ENCODE measurements around the gene NRIP1. TPM values are rescaled to one million over a fixed set of nuclear protein-coding genes. Genes with fewer than 3 reads are reported as not detected.

NRIP1 gene, protein sequence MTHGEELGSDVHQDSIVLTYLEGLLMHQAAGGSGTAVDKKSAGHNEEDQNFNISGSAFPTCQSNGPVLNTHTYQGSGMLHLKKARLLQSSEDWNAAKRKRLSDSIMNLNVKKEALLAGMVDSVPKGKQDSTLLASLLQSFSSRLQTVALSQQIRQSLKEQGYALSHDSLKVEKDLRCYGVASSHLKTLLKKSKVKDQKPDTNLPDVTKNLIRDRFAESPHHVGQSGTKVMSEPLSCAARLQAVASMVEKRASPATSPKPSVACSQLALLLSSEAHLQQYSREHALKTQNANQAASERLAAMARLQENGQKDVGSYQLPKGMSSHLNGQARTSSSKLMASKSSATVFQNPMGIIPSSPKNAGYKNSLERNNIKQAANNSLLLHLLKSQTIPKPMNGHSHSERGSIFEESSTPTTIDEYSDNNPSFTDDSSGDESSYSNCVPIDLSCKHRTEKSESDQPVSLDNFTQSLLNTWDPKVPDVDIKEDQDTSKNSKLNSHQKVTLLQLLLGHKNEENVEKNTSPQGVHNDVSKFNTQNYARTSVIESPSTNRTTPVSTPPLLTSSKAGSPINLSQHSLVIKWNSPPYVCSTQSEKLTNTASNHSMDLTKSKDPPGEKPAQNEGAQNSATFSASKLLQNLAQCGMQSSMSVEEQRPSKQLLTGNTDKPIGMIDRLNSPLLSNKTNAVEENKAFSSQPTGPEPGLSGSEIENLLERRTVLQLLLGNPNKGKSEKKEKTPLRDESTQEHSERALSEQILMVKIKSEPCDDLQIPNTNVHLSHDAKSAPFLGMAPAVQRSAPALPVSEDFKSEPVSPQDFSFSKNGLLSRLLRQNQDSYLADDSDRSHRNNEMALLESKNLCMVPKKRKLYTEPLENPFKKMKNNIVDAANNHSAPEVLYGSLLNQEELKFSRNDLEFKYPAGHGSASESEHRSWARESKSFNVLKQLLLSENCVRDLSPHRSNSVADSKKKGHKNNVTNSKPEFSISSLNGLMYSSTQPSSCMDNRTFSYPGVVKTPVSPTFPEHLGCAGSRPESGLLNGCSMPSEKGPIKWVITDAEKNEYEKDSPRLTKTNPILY (N-terminal part only)
- 29.6 TPM for total RNA-seq (2021; ENCODE audit: unreplicated experiment)
- polyA plus RNA-seq (2012) = 3.4 and 5.4 TPM in 2 replicates
- Bru-seq, nascent RNA = percentile 90 among the genes with signal in this experiment
- BruChase-seq, experiment 1, labeled RNA remaining after a 6-hour chase = percentile 73 among the genes with signal in this experiment
- BruChase-seq, experiment 2, labeled RNA remaining after a 2-hour chase = percentile 91 among the genes with signal in this experiment
- long read RNA-seq, full-length matches to known transcripts = 20 of 32 reads
- long read RNA-seq, partial matches to known transcripts = 0 of 32 reads
- long read RNA-seq, other reads (novel, unspliced or antisense) = 12 of 32 reads

DNA sequence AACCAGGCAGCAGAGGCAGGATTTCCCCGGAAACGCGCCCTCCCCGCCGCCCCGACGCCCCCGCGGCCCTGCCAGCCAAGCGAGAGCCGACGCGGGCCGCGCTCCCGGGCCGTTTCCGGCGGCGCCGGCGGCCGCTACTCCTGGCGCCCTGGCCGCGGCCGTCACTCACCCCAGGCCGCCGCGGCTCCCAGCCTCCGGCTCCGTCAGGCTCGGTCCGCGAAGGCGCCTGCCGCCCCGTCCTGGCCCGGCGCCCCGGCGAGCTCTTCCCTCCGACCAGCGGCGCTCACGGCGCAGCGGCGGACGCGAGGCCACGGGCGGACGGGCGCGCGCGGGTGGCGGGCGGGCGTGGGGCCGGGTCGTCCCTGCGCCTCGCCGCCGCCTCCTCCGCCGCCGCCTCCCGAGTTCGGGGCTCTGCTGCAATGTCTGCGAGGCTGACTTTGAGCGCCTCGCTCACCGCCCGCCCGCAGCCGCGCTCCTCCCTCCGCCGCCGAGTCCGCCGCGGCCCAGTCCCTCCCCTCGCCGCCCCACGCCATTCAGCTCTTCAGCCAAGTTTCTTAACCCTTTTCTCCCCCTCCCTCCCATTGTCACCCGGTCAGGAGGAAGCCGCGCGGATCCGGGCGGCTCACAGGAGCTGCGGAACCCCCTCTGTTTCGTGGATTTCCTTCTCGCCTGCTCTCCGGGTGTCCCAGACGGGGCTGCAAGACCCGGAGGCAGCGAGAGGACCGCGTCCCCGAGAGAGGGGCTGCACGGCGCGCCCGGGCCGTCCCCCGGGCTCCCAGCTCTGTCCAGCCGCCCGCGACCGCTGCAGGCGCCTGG, at the start of gene NRIP1:
TSS of gene NRIP1 (minus strand) at position 425 of the 816 bp plus-strand sequence. CDS start 96,808 bp downstream, outside the sequence.
- BruUV-seq (replicated peaks) = no TSS peak
- peak within 1 kb of the TSS; percentile 67 for H3K9ac ChIP-seq (ENCODE audit: low read length)

More for the DNA sequence above, at the start of gene NRIP1:
- H3K27me3 ChIP-seq (ENCODE audit: insufficient read depth, low read length) = no peaks in the 10 kb centered on the region
- intact Hi-C loops (cut with micrococcal nuclease) = loop anchor here (5.0 kb wide), 2 partner anchors 187 to 418 kb away; no protein-coding TSS in a partner anchor
- H3K4me1 ChIP-seq (ENCODE audit: control insufficient read depth in 1 of 2, insufficient read depth in 2 of 2, low read length in 2 of 2) = peaks cover 17 to 42% of the 10 kb centered on the region in 2 experiments
- peak within 1 kb of the TSS; percentile 75 for H3K4me2 ChIP-seq (ENCODE audit: low read length)
- DNase-seq (ENCODE audit: low read depth, low spot score) = no peak
- no peaks in the 10 kb centered on the region for H4K20me1 ChIP-seq (ENCODE audit: insufficient read depth)
- no peak within 1 kb of the TSS for H2AFZ ChIP-seq (ENCODE audit: low read depth, low read length, poor library complexity, severe bottlenecking)
- H3K36me3 ChIP-seq (ENCODE audit: control insufficient read depth in 1 of 2, insufficient read depth in 2 of 2, low read length in 2 of 2) = no peaks in the 10 kb centered on the region
- CTCF ChIA-PET = interaction anchor here (1.0 kb wide), 1 partner anchor 418 kb away, joined by 4 read pairs; no protein-coding TSS in a partner anchor
- POLR2A ChIA-PET = interaction anchor here (1.2 kb wide), 1 partner anchor 13 kb away, joined by 3 read pairs; no protein-coding TSS in a partner anchor
- H3K9me2 ChIP-seq (ENCODE audit: insufficient read depth) = no peaks in the 10 kb centered on the region
- peak within 1 kb of the TSS; percentile 95 for H3K27ac ChIP-seq (ENCODE audit: low read depth, low read length)
- H3K4me3 ChIP-seq (replicated peaks in 1 of 2; ENCODE audit: low read depth in 1 of 2, low read length in 2 of 2) = peak within 1 kb of the TSS; percentile 53 to 59
- TF ChIP-seq, protein P1, sequence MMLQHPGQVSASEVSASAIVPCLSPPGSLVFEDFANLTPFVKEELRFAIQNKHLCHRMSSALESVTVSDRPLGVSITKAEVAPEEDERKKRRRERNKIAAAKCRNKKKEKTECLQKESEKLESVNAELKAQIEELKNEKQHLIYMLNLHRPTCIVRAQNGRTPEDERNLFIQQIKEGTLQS (IDR thresholded peaks at IDR 0.05) = no peak
- TF ChIP-seq ZFX (IDR thresholded peaks at IDR 0.05) = peak; percentile 26; the same call in 1 of the 2 replicates
- no peak for TF ChIP-seq JUND (IDR thresholded peaks at IDR 0.05)
- TF ChIP-seq, protein P2, sequence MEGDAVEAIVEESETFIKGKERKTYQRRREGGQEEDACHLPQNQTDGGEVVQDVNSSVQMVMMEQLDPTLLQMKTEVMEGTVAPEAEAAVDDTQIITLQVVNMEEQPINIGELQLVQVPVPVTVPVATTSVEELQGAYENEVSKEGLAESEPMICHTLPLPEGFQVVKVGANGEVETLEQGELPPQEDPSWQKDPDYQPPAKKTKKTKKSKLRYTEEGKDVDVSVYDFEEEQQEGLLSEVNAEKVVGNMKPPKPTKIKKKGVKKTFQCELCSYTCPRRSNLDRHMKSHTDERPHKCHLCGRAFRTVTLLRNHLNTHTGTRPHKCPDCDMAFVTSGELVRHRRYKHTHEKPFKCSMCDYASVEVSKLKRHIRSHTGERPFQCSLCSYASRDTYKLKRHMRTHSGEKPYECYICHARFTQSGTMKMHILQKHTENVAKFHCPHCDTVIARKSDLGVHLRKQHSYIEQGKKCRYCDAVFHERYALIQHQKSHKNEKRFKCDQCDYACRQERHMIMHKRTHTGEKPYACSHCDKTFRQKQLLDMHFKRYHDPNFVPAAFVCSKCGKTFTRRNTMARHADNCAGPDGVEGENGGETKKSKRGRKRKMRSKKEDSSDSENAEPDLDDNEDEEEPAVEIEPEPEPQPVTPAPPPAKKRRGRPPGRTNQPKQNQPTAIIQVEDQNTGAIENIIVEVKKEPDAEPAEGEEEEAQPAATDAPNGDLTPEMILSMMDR (IDR thresholded peaks at IDR 0.05 in 2 of 3, conservative IDR thresholded peaks at IDR 0.05 in 1 of 3; ENCODE audit: borderline replicate concordance in 1 of 3, insufficient read depth in 1 of 3, low read depth in 2 of 3, low read length in 2 of 3) = no peak
- H3K9me3 ChIP-seq (ENCODE audit: control insufficient read depth in 1 of 2, insufficient read depth in 1 of 2, low read depth in 1 of 2, low read length in 2 of 2) = no peaks in the 10 kb centered on the region; a peak in 1 of 4 replicates
- peaks cover 48% of the 10 kb centered on the region for H3K79me2 ChIP-seq (ENCODE audit: insufficient read depth, low read length)
- peak; percentile 74 for ATAC-seq
- RAD21 ChIA-PET (ENCODE audit: low non-redundant PET in 1 of 2, low total read pairs in 2 of 2, uncharacterized antibody in 2 of 2, unreplicated experiment in 2 of 2) = no interaction called here

All from HCT116 (cell line).